Chondrocyte (in vitro differentiated cells): ENCODE data around the gene BBS9. TPM values are rescaled to one million over a fixed set of nuclear protein-coding genes. Genes with fewer than 3 reads are reported as not detected.

Experiments
- DNase-seq: peaks from one replicate; pipeline ENCODE4 v3.0.0; 2021; ENCODE audit warnings: mixed read lengths, low spot score
- H3K27ac Mint-ChIP-seq: one replicate; pipeline ENCODE4 v1.8.0; 2021; ENCODE audit warnings: mild to moderate bottlenecking, moderate library complexity, mixed read lengths; ENCODE audit not compliant: unreplicated experiment
- H3K27me3 Mint-ChIP-seq: 2 replicates; pipeline ENCODE4 v1.8.0; 2021; ENCODE audit warnings: low read depth, mixed read lengths
- H3K36me3 Mint-ChIP-seq: 2 replicates; pipeline ENCODE4 v1.8.0; 2021; ENCODE audit warnings: low read depth, mixed read lengths
- H3K4me1 Mint-ChIP-seq: 2 replicates; pipeline ENCODE4 v1.8.0; 2021; ENCODE audit warnings: low read depth, mild to moderate bottlenecking, mixed read lengths
- H3K4me3 Mint-ChIP-seq: one replicate; pipeline ENCODE4 v1.8.0; 2021; ENCODE audit warnings: mild to moderate bottlenecking, moderate library complexity, mixed read lengths; ENCODE audit not compliant: unreplicated experiment
- H3K9me3 Mint-ChIP-seq: 2 replicates; pipeline ENCODE4 v1.8.0; 2021; ENCODE audit warnings: low read depth, mixed read lengths
- total RNA-seq: library from RNA; stranded (reverse); gene quantifications from 3 replicates; pipeline ENCODE4 v1.2.1, GENCODE V29; 2021
- TF ChIP-seq, protein P1 (sequence below): fragments of 200-600 bp; sonication (generic); IDR thresholded peaks from 2 replicates; pipeline ENCODE4 v1.5.0; 2021; ENCODE audit warnings: antibody characterized with exemption, mild to moderate bottlenecking, moderate library complexity

Gene BBS9
- total RNA-seq, 1 donor from 2014 or later, result 16.5 TPM

DNA sequence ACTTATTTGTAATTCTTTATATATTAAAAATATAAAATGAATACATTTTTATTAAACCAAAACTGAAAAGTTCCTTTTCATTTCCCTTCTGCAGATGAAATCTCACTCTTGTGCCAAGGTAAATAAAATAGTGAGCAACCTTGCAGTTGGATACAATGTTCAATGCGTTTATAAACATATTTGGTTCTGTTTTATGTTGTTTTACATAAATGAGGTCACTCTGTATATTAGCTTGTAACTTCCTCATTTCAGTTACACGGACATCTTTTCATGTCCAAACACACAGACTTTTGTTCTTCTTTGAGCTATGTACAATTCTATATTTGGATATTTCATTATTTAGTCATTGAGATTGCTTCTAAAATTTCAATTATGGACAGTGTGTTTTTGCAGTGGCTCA lies 107.7 kb downstream of the BBS9 start:
- TF ChIP-seq, protein P1, sequence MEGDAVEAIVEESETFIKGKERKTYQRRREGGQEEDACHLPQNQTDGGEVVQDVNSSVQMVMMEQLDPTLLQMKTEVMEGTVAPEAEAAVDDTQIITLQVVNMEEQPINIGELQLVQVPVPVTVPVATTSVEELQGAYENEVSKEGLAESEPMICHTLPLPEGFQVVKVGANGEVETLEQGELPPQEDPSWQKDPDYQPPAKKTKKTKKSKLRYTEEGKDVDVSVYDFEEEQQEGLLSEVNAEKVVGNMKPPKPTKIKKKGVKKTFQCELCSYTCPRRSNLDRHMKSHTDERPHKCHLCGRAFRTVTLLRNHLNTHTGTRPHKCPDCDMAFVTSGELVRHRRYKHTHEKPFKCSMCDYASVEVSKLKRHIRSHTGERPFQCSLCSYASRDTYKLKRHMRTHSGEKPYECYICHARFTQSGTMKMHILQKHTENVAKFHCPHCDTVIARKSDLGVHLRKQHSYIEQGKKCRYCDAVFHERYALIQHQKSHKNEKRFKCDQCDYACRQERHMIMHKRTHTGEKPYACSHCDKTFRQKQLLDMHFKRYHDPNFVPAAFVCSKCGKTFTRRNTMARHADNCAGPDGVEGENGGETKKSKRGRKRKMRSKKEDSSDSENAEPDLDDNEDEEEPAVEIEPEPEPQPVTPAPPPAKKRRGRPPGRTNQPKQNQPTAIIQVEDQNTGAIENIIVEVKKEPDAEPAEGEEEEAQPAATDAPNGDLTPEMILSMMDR, result no peak
- no peak for DNase-seq
- no peaks in the 10 kb centered on the region for H3K36me3 Mint-ChIP-seq

DNA sequence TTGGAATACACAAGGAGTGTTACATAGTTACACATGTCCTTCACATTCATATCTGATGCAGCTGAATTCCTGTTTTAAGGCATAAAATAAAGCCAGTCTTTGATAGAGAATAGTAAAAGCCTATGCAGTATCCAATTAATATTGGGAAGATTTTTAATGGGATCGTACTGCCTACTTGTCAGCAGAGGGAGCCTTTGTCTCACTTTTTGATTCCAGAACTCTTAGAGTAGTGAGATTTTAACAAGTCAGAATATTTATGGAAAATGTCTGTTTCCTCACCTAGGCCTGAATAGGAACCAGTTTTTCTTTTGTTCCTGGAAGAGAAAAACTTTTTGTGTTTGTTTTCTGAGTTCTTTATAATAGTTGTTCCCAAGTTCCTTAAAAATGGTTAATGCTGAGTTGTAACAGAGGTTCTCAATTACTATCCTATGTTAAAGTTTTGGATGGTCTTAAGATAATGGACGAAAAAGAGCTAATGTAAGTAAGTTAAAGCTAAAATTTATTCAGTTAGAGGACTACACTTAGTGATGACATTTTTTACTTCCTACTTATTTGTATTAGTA lies 114.0 kb downstream of the BBS9 start:
- H3K36me3 Mint-ChIP-seq, result no peaks in the 10 kb centered on the region
- no peak overlapping the region for H3K27ac Mint-ChIP-seq
- no peaks in the 10 kb centered on the region for H3K4me1 Mint-ChIP-seq
- no peak for DNase-seq
- no peak overlapping the region for H3K4me3 Mint-ChIP-seq
- H3K9me3 Mint-ChIP-seq, result no peaks in the 10 kb centered on the region
- H3K27me3 Mint-ChIP-seq, result no peaks in the 10 kb centered on the region
- TF ChIP-seq, protein P1, result peak; percentile 94

More for the DNA sequence above, 107.7 kb downstream of the BBS9 start:
- H3K9me3 Mint-ChIP-seq, result no peaks in the 10 kb centered on the region
- no peak overlapping the region for H3K27ac Mint-ChIP-seq
- H3K4me3 Mint-ChIP-seq, result no peak overlapping the region
- H3K4me1 Mint-ChIP-seq, result peaks cover 8% of the 10 kb centered on the region
- no peaks in the 10 kb centered on the region for H3K27me3 Mint-ChIP-seq

DNA sequence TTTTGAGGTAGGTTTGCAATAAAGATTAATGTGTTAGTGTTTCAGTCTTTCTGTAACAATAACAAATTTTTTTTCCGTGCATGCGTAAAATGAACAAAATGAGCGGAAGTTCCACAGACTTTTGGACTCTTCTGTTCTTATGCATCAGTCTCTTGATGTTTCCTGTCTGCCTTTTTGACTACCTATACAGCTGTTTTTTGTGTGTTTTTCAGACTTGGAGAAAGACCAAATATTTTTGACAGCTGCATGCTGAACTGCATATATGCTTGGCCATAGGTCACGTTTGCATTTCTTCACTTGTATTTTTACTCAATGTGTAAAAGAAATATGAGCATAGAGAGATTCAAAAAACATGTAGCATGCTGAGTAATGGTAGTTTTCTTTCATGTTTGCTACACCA lies 119.3 kb downstream of the BBS9 start:
- no peak overlapping the region for H3K27ac Mint-ChIP-seq

DNA sequence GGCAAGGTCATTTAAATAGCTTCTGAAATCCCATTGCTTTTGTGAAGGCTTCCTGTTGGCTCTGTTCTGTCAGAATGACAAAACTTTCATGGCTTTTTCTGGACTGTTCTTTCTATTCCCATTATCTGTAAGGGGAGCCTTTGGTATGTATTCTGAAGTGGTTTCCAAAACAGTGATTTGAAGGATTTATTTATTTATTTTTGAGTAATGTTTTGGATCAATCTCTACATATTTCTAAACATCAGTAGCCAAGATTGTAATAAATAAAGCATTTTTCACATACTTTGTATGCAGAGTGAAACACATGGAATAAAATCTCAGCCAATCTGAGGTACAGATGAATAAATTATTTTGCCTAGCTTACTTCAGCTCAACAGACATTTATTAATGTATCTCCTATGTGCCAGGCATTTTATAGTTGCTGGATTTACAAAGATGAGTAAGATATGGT lies 121.1 kb downstream of the BBS9 start:
- no peak overlapping the region for H3K27ac Mint-ChIP-seq
- no peak overlapping the region for H3K4me3 Mint-ChIP-seq
- no peak for DNase-seq
- H3K9me3 Mint-ChIP-seq, result peaks cover 4% of the 10 kb centered on the region
- peaks cover 16% of the 10 kb centered on the region for H3K4me1 Mint-ChIP-seq
- H3K27me3 Mint-ChIP-seq, result no peaks in the 10 kb centered on the region
- TF ChIP-seq, protein P1, result no peak
- H3K36me3 Mint-ChIP-seq, result no peaks in the 10 kb centered on the region

More for the DNA sequence above, 119.3 kb downstream of the BBS9 start:
- TF ChIP-seq, protein P1, result no peak
- H3K27me3 Mint-ChIP-seq, result no peaks in the 10 kb centered on the region
- no peak for DNase-seq
- H3K36me3 Mint-ChIP-seq, result no peaks in the 10 kb centered on the region
- peaks cover 16% of the 10 kb centered on the region for H3K4me1 Mint-ChIP-seq
- no peak overlapping the region for H3K4me3 Mint-ChIP-seq
- peaks cover 4% of the 10 kb centered on the region for H3K9me3 Mint-ChIP-seq

DNA sequence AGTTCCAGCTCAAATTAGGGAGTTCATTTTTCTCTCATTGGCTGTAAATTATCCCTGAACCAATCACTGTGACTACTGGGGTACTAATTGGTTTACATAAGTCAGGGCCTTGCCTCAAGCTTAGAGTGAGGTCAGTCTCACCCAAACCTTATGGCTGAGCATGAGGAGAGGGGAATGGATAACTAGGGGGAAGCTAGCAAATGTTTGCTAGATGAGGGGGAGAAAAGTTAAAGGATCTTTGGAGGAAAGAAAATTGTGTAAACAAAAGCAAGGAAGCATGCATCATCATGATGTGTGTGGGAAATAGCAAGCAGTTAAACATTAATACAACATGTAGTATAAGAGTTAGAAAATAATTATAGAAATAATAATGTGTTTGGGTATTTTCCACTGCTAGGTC lies 121.9 kb downstream of the BBS9 start:
- peaks cover 16% of the 10 kb centered on the region for H3K4me1 Mint-ChIP-seq
- no peaks in the 10 kb centered on the region for H3K27me3 Mint-ChIP-seq
- TF ChIP-seq, protein P1, result no peak
- H3K27ac Mint-ChIP-seq, result no peak overlapping the region
- DNase-seq, result no peak
- no peaks in the 10 kb centered on the region for H3K36me3 Mint-ChIP-seq
- no peak overlapping the region for H3K4me3 Mint-ChIP-seq
- H3K9me3 Mint-ChIP-seq, result peaks cover 4% of the 10 kb centered on the region
